GM12891 (cell line): ENCODE measurements around the gene SPECC1.
"Not testable (repeated sequence)": the region's sequence is repeated elsewhere in the genome, so short reads cannot be mapped to it uniquely, and the experiment has no call there.

ENCODE experiments used
- DNase-seq: peaks from one replicate; pipeline ENCODE4 v3.0.0; 2011; ENCODE audit warnings: low spot score; ENCODE audit not compliant: insufficient read length
- FAIRE-seq: peaks from 2 replicates; lab custom pipeline; 2011; peaks lifted over from hg19 to GRCh38; lab: Jason Lieb, UNC
- PAX5 ChIP-seq: IDR thresholded peaks from 2 replicates; pipeline ENCODE4 v1.6.1; 2011; ENCODE audit warnings: low read length, moderate library complexity, mild to moderate bottlenecking; ENCODE audit not compliant: insufficient read depth, severe bottlenecking
- POLR2A ChIP-seq: IDR thresholded peaks from 2 replicates; pipeline ENCODE4 v1.6.1; 2011; ENCODE audit warnings: low read depth, low read length, control low read depth
- POLR2AphosphoS5 ChIP-seq: IDR thresholded peaks from 2 replicates; pipeline ENCODE4 v1.6.1; 2011; ENCODE audit warnings: low read depth, low read length, control low read depth
- POU2F2 ChIP-seq: IDR thresholded peaks from 2 replicates; pipeline ENCODE4 v1.6.1; 2011; ENCODE audit warnings: low read depth, mild to moderate bottlenecking, control low read depth, low read length, moderate library complexity
- SPI1 ChIP-seq: IDR thresholded peaks from 2 replicates; pipeline ENCODE4 v1.6.1; 2011; ENCODE audit warnings: low read depth, low read length, control low read depth
- TAF1 ChIP-seq: IDR thresholded peaks from 2 replicates; pipeline ENCODE4 v1.6.1; 2011; ENCODE audit warnings: low read depth, low read length, control low read depth

Gene SPECC1

GRCh38 chr17:20073055-20073979 lies 64.2 kb downstream of the SPECC1 start:
- TF ChIP-seq POLR2A, result no peak
- no peak for TF ChIP-seq PAX5
- no peak for TF ChIP-seq TAF1
- TF ChIP-seq SPI1, result peak; percentile 69
- FAIRE-seq, result peak; percentile 96

GRCh38 chr17:20074001-20074400 lies 64.8 kb downstream of the SPECC1 start:
- DNase-seq, result no peak
- no peak for TF ChIP-seq PAX5
- FAIRE-seq, result no peak

More at GRCh38 chr17:20073055-20073979, 64.2 kb downstream of the SPECC1 start:
- no peak for DNase-seq

- no peak for DNase-seq
- TF ChIP-seq SPI1 (peak; percentile 89), TAF1 (no peak)
- FAIRE-seq, result no peak
Observed at GRCh38 chr17:20074489-20074888, 65.3 kb downstream of the SPECC1 start.

GRCh38 chr17:20076137-20076536 lies 67.0 kb downstream of the SPECC1 start:
- FAIRE-seq, DNase-seq: not testable (repeated sequence)

- DNase-seq (no peak), FAIRE-seq (peak; percentile 74)
- TF ChIP-seq PAX5 (no peak), SPI1 (no peak), TAF1 (no peak), POU2F2 (0 out of 2 replicates have a peak, but pooled peaks have one; percentile 42), POLR2AphosphoS5 (no peak), POLR2A (no peak)
Observed at GRCh38 chr17:20077978-20078685, 69.0 kb downstream of the SPECC1 start.

- TF ChIP-seq POLR2AphosphoS5 (no peak), POLR2A (no peak)
- DNase-seq, result no peak
Observed at GRCh38 chr17:20080513-20080912, 71.4 kb downstream of the SPECC1 start.

GRCh38 chr17:20083156-20083859 lies 74.1 kb downstream of the SPECC1 start:
- FAIRE-seq (peak; percentile 5), DNase-seq (no peak)
- TF ChIP-seq POLR2A (no peak), SPI1 (no peak), POLR2AphosphoS5 (no peak), PAX5 (no peak), TAF1 (no peak), POU2F2 (no peak)

More at GRCh38 chr17:20080513-20080912, 71.4 kb downstream of the SPECC1 start:
- FAIRE-seq, result no peak

GRCh38 chr17:20084621-20085282 lies 75.6 kb downstream of the SPECC1 start:
- TF ChIP-seq POU2F2, result no peak
- no peak for TF ChIP-seq PAX5
- no peak for TF ChIP-seq POLR2AphosphoS5
- TF ChIP-seq SPI1, result no peak
- no peak for TF ChIP-seq TAF1
- TF ChIP-seq POLR2A, result no peak
- FAIRE-seq (peak; percentile 55), DNase-seq (no peak)

- FAIRE-seq, result no peak
- TF ChIP-seq SPI1 (no peak), TAF1 (no peak), POLR2AphosphoS5 (no peak), PAX5 (no peak), POU2F2 (no peak), POLR2A (no peak)
- DNase-seq, result no peak
Observed at GRCh38 chr17:20085283-20085845, 76.2 kb downstream of the SPECC1 start.
